HCT116 (cell line): ENCODE data around the gene ZDHHC21. TPM values are rescaled to one million over a fixed set of nuclear protein-coding genes. Genes with fewer than 3 reads are reported as not detected.

Experiments
- ATAC-seq: fragments of 200-7000 bp; cut with Tn5 transposase; 2 replicates; pipeline ENCODE4 v1.9.1; 2020; ENCODE audit warnings: mild to moderate bottlenecking, moderate library complexity
- BruUV-seq: library from RNA; stranded (reverse); fragments of 400-500 nt; replicated peaks from 2 replicates; lab custom pipeline; 2021; lab: Mats Ljungman, UMichigan
- CTCF ChIA-PET: fragments of 300-600 bp; sonication (Branson Sonifier 250); formaldehyde crosslinking; loops from one replicate; lab custom pipeline; 2021; ENCODE audit warnings: antibody characterized with exemption; lab: Charles Lee
- POLR2A ChIA-PET: fragments of 300-600, 350-600 bp; sonication (Branson Sonifier 250); formaldehyde crosslinking; loops from one replicate; lab custom pipeline; 2021; ENCODE audit warnings: antibody characterized with exemption; lab: Charles Lee
- RAD21 ChIA-PET, 2 experiments: fragments of 300-600 bp; sonication (Branson Sonifier 250); formaldehyde crosslinking; loops; one replicate each; lab custom pipeline; 2023; ENCODE audit warnings: low total read pairs in 2 of 2; ENCODE audit not compliant: uncharacterized antibody in 2 of 2, unreplicated experiment in 2 of 2, low non-redundant PET in 1 of 2; lab: Charles Lee
- DNase-seq: peaks from one replicate; pipeline ENCODE4 v3.0.0-alpha.2; 2010; ENCODE audit warnings: low read depth, low spot score
- H2AFZ ChIP-seq: fragments of 200-600 bp; shearing (Covaris generic), sonication (generic); 2 replicates; pipeline ENCODE4 v1.6.1; 2017; ENCODE audit warnings: low read depth, mixed run types, mixed read lengths, antibody characterized with exemption, low read length; ENCODE audit not compliant: poor library complexity, severe bottlenecking
- H3K27ac ChIP-seq: 2 replicates; pipeline ENCODE4 v1.5.1; 2012; ENCODE audit warnings: low read depth, low read length
- H3K27me3 ChIP-seq: fragments of 200-600 bp; sonication (generic); 2 replicates; pipeline ENCODE4 v1.6.1; 2016; ENCODE audit warnings: mixed run types, low read length, mixed read lengths; ENCODE audit not compliant: insufficient read depth
- H3K36me3 ChIP-seq, 2 experiments: fragments of 200-500 bp in 1 of 2; fragments of 200-600 bp in 1 of 2; sonication (Bioruptor generic) in 1 of 2; sonication (generic) in 1 of 2; 2 replicates each; pipeline versions ENCODE4 v1.5.1 to v1.6.1; 2014 to 2016; ENCODE audit warnings: low read length in 2 of 2, inconsistent platforms in 1 of 2, mixed read lengths in 1 of 2, mixed run types in 1 of 2; ENCODE audit not compliant: insufficient read depth in 2 of 2, control insufficient read depth in 1 of 2
- H3K4me1 ChIP-seq, 2 experiments: fragments of 200-600 bp in 1 of 2; sonication (generic) in 1 of 2; 2 replicates each; pipeline versions ENCODE4 v1.5.1 to v1.6.1; 2012 to 2017; ENCODE audit warnings: low read length in 2 of 2, inconsistent platforms in 1 of 2, mild to moderate bottlenecking in 1 of 2, mixed read lengths in 1 of 2, mixed run types in 1 of 2, moderate library complexity in 1 of 2; ENCODE audit not compliant: insufficient read depth in 2 of 2, control insufficient read depth in 1 of 2
- H3K4me2 ChIP-seq: fragments of 200-600 bp; sonication (generic); 2 replicates; pipeline ENCODE4 v1.6.1; 2017; ENCODE audit warnings: mixed run types, low read length, mixed read lengths
- H3K4me3 ChIP-seq, 2 experiments: fragments of 200-600 bp in 1 of 2; sonication (generic) in 1 of 2; replicated peaks in 1 of 2; 2 replicates each; pipeline ENCODE4 v1.5.1; 2011 to 2016; ENCODE audit warnings: low read length in 2 of 2, control low read depth in 1 of 2, low read depth in 1 of 2, mild to moderate bottlenecking in 1 of 2, mixed read lengths in 1 of 2, mixed run types in 1 of 2
- H3K79me2 ChIP-seq: fragments of 200-600 bp; sonication (generic); 2 replicates; pipeline ENCODE4 v1.6.1; 2017; ENCODE audit warnings: mild to moderate bottlenecking, mixed run types, low read length, moderate library complexity, mixed read lengths; ENCODE audit not compliant: insufficient read depth
- H3K9ac ChIP-seq: fragments of 200-600 bp; sonication (generic); 2 replicates; pipeline ENCODE4 v1.6.1; 2016; ENCODE audit warnings: low read length, mixed read lengths
- H3K9me2 ChIP-seq: fragments of 200-600 bp; sonication (generic), shearing (Covaris generic); 2 replicates; pipeline ENCODE4 v1.6.1; 2017; ENCODE audit warnings: mixed run types, mild to moderate bottlenecking, moderate library complexity; ENCODE audit not compliant: insufficient read depth
- H3K9me3 ChIP-seq, 2 experiments: fragments of 200-500 bp in 1 of 2; fragments of 200-600 bp in 1 of 2; sonication (Bioruptor generic) in 1 of 2; sonication (generic) in 1 of 2; 2 replicates each; pipeline ENCODE4 v1.6.1; 2014 to 2017; ENCODE audit warnings: low read length in 2 of 2, mixed read lengths in 2 of 2, inconsistent platforms in 1 of 2, low read depth in 1 of 2, mild to moderate bottlenecking in 1 of 2, mixed run types in 1 of 2, moderate library complexity in 1 of 2; ENCODE audit not compliant: control insufficient read depth in 1 of 2, insufficient read depth in 1 of 2
- H4K20me1 ChIP-seq: fragments of 200-600 bp; sonication (generic), shearing (Covaris generic); 2 replicates; pipeline ENCODE4 v1.6.1; 2017; ENCODE audit warnings: mixed run types, mild to moderate bottlenecking, moderate library complexity; ENCODE audit not compliant: insufficient read depth
- POLR2A ChIP-seq: IDR thresholded peaks from 2 replicates; pipeline ENCODE4 v1.7.0; 2011; ENCODE audit warnings: borderline replicate concordance; ENCODE audit not compliant: insufficient read depth, insufficient read length; ENCODE audit errors: extremely low read depth
- RAD21 ChIP-seq: IDR thresholded peaks from 2 replicates; pipeline ENCODE4 v1.6.1; 2012; ENCODE audit warnings: low read depth, mild to moderate bottlenecking
- SRF ChIP-seq: IDR thresholded peaks from 2 replicates; pipeline ENCODE4 v1.6.1; 2012; ENCODE audit warnings: low read depth
- YY1 ChIP-seq: IDR thresholded peaks from 2 replicates; pipeline ENCODE4 v1.6.1; 2011; ENCODE audit warnings: low read length, low read depth, moderate library complexity, mild to moderate bottlenecking; ENCODE audit not compliant: insufficient replicate concordance; ENCODE audit errors: extremely low read depth
- ZNF274 ChIP-seq: fragments of 200-500 bp; sonication (Bioruptor generic); IDR thresholded peaks from 2 replicates; pipeline ENCODE4 v1.6.1; 2014; ENCODE audit warnings: mild to moderate bottlenecking, low read depth, low read length, inconsistent platforms
- intact Hi-C: fragments of 100-400 bp; cut with micrococcal nuclease; formaldehyde crosslinking; loops from 2 replicates; pipeline ENCODE4 v1.10.0; 2022
- total RNA-seq: library from RNA; stranded (reverse); gene quantifications from one replicate; pipeline ENCODE4 v1.2.1, GENCODE V29; 2021; ENCODE audit not compliant: unreplicated experiment
- TF ChIP-seq, protein P1 (sequence below), 3 experiments: fragments of 200-600 bp in 1 of 3; sonication (generic) in 1 of 3; IDR thresholded peaks in 2 of 3; conservative IDR thresholded peaks in 1 of 3; 2 replicates each; pipeline ENCODE4 v1.5.1; 2012 to 2017; ENCODE audit warnings: low read depth in 2 of 3, low read length in 2 of 3, antibody characterized with exemption in 1 of 3, borderline replicate concordance in 1 of 3, control low read depth in 1 of 3, mild to moderate bottlenecking in 1 of 3, mixed read lengths in 1 of 3, mixed run types in 1 of 3, moderate library complexity in 1 of 3; ENCODE audit not compliant: insufficient read depth in 1 of 3

ZDHHC21 gene
- total RNA-seq, 1 experiment from 2014 or later, result 5.9 TPM

DNA sequence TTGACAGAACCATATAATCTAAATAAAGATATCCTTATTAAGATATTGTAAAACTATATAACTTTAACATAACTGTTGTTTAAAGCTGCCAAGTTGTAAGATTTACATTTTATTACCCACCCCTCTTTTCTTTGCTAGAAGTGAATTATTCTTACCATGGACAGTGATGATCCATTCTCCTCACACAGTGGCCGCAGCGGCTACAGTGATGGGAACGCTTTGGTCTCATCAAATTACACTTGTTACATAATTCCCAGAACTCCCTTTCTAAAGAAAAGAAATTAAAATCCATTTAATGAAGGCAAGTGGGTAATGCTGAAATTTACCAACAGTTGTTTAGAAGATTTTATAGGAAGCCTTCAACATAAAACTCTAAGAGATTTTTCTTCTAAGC, 31.2 kb downstream of the ZDHHC21 start:
- intact Hi-C loops, result loop anchor here (2.0 to 5.0 kb wide), 2 partner anchors 195 to 219 kb away; no protein-coding TSS in a partner anchor
- ChIA-PET POLR2A (no interaction called here), CTCF (interaction anchor here (0.7 to 1.9 kb wide), 12 partner anchors 9 to 228 kb away, joined by 3 to 8 read pairs (median 6); no protein-coding TSS in a partner anchor)

DNA sequence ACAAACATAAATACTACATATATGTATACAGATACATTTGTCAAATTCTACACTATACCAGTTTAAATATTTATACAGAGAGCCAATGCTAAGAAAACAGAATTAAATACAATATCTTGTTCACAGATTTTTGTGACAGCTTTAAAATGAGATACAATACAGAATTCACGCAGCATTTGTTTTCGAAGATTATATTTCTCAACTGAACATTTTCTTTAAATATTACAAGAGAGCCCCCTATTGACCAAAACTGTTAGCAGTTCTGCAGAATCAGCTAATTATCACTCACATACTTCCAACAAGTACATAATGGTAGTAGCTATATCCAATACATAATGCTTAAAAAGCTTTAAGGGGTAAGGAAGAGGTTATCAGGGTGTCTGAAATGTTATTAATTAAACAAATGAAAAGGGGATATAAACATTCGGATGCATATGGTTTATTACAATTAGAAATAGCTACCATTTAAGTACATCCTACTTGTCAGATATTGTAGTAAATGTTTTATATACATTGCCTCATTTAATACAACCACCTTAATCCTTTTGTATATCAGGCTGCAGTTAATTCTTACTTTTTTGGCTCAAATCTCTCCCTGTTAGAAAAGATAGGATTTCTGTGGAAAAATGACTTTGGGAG, 31.7 kb downstream of the ZDHHC21 start:
- Histone ChIP-seq H3K4me3 (no peak overlapping the region), H3K9me2 (no peaks in the 10 kb centered on the region), H3K36me3 (no peaks in the 10 kb centered on the region), H3K4me2 (no peak overlapping the region), H4K20me1 (no peaks in the 10 kb centered on the region), H3K27me3 (no peaks in the 10 kb centered on the region), H3K9ac (no peak overlapping the region)
- ATAC-seq, result peak; percentile 55
- RAD21 ChIA-PET, result interaction anchor here in 1 of 2 experiments (1.0 to 1.1 kb wide), 2 partner anchors 196 to 219 kb away, joined by 3 read pairs; no protein-coding TSS in a partner anchor
- no TSS peak for BruUV-seq
- intact Hi-C loops, result loop anchor here (2.0 to 5.0 kb wide), 2 partner anchors 194 to 219 kb away; no protein-coding TSS in a partner anchor
- CTCF ChIA-PET, result interaction anchor here (0.7 to 1.9 kb wide), 14 partner anchors 9 to 228 kb away, joined by 3 to 8 read pairs (median 5); no protein-coding TSS in a partner anchor
- TF ChIP-seq, protein P1, sequence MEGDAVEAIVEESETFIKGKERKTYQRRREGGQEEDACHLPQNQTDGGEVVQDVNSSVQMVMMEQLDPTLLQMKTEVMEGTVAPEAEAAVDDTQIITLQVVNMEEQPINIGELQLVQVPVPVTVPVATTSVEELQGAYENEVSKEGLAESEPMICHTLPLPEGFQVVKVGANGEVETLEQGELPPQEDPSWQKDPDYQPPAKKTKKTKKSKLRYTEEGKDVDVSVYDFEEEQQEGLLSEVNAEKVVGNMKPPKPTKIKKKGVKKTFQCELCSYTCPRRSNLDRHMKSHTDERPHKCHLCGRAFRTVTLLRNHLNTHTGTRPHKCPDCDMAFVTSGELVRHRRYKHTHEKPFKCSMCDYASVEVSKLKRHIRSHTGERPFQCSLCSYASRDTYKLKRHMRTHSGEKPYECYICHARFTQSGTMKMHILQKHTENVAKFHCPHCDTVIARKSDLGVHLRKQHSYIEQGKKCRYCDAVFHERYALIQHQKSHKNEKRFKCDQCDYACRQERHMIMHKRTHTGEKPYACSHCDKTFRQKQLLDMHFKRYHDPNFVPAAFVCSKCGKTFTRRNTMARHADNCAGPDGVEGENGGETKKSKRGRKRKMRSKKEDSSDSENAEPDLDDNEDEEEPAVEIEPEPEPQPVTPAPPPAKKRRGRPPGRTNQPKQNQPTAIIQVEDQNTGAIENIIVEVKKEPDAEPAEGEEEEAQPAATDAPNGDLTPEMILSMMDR (IDR thresholded peaks at IDR 0.05 in 2 of 3, conservative IDR thresholded peaks at IDR 0.05 in 1 of 3; ENCODE audit: borderline replicate concordance in 1 of 3, insufficient read depth in 1 of 3, low read depth in 2 of 3, low read length in 2 of 3), result peak; percentile 18 to 70 (median 52); a peak in 5 of 6 replicates
- TF ChIP-seq RAD21, result peak; percentile 35; the same call in 1 of the 2 replicates
- no peak for TF ChIP-seq SRF
- TF ChIP-seq, all 23 proteins: peak for 2
- POLR2A ChIA-PET, result no interaction called here
- no peaks in the 10 kb centered on the region for H3K9me3 ChIP-seq
- H2AFZ ChIP-seq, result no peak overlapping the region
- no peaks in the 10 kb centered on the region for H3K79me2 ChIP-seq
- no peak overlapping the region for H3K27ac ChIP-seq
- H3K4me1 ChIP-seq, result no peaks in the 10 kb centered on the region
- no peak for DNase-seq

More for the DNA sequence above, 31.2 kb downstream of the ZDHHC21 start:
- no peaks in the 10 kb centered on the region for H3K27me3 ChIP-seq
- H3K4me1 ChIP-seq, result no peaks in the 10 kb centered on the region
- H3K79me2 ChIP-seq, result no peaks in the 10 kb centered on the region
- no peak overlapping the region for H3K4me3 ChIP-seq
- RAD21 ChIA-PET, result interaction anchor here in 1 of 2 experiments (1.0 to 1.1 kb wide), 2 partner anchors 197 to 220 kb away, joined by 3 read pairs; no protein-coding TSS in a partner anchor
- ATAC-seq (no peak), DNase-seq (no peak)
- H4K20me1 ChIP-seq, result no peaks in the 10 kb centered on the region
- H3K9me3 ChIP-seq, result no peaks in the 10 kb centered on the region
- BruUV-seq, result no TSS peak
- H3K9ac ChIP-seq, result no peak overlapping the region
- H3K4me2 ChIP-seq, result no peak overlapping the region
- no peak for TF ChIP-seq ZNF274
- TF ChIP-seq YY1, result no peak
- no peak for TF ChIP-seq POLR2A
- H3K36me3 ChIP-seq, result no peaks in the 10 kb centered on the region
- no peaks in the 10 kb centered on the region for H3K9me2 ChIP-seq
- H2AFZ ChIP-seq, result no peak overlapping the region
- no peak overlapping the region for H3K27ac ChIP-seq
